Stimulated activated CD4-positive, alpha-beta T cell treated with anti-CD3 and anti-CD28 coated beads, TNF-alpha, amount 100 ng/mL, for 24 hours (primary cell): ENCODE measurements around the gene RGS9.

ENCODE experiments used
- DNase-seq, 3 experiments: peaks; one replicate each; pipeline ENCODE4 v3.0.0-alpha.2; 2020; ENCODE audit warnings: low read depth in 3 of 3

Gene RGS9

DNA sequence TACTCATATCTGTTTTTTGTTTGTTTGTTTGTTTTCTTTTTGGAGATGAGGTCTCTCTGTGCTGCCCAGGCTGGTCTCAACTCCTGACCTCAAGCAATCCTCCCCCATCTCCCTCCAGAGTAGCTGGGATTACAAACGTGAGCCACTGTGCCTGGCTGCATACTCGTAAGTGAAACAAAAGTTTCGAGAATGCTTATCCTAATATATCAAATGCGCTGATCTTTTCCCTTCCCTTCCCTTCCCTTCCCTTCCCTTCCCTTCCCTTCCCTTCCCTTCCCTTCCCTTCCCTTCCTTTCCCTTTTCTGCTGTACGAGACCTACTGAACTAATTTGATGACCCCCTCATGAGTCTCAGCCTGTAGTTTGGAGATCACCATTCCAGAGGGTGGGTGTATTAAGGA, 122.1 kb downstream of the RGS9 start:
- DNase-seq, result no peak

DNA sequence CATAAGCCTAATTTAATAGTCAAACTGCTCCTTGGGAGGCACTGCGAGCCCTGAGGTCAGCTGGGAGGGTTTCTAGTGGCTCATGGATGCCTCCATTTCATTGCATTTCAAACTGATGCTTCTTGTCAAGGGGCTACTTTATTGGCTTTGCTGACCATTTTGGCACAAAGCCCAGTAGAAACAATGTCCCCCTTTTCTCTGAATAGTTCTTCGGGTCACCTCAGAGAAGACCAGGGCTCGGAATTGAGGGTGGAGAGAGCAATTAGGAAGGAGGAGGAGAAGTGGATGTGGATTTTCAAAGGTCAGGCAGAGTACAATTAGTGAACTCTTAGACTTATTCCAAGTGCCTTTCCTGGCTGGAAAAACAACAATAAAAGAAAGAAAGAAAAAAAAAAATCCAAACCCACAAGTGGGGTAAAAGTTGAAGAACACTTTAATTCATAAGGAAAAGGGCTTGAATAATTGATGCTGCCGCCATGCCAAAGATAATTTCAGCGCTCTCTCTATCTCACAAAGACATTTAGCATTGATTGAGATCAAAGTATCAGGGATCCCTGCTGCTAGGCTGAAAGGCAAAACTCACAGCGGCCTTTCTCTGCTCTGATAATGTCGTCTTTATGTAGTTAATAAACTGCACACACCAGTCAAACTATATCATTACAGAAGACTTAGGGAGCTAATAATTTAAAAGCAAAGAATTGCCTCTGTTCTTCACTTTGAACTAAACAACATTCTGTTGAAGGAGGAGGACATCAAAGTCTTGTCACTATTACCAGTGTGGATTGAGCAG, 122.7 kb downstream of the RGS9 start:
- no peak for DNase-seq

DNA sequence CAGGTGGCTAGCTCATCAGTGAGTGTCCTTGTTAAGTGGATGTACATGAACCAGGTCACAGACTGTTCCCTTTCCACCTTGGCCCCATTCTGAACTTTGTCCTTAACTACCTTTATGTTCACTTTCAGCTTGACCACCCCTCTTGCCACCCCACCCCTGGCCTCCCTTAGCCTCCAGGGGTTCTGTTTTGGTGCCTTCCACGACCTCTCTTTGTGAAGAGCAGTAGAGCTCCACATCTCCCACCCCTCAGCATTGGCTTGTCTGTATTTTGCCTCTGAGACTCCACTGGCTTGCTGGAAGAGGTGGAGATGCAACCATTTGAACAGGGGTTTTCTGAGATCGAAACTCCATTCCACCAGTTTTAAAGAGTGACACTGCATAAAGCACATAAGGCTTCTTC, 123.5 kb downstream of the RGS9 start:
- no peak for DNase-seq

DNA sequence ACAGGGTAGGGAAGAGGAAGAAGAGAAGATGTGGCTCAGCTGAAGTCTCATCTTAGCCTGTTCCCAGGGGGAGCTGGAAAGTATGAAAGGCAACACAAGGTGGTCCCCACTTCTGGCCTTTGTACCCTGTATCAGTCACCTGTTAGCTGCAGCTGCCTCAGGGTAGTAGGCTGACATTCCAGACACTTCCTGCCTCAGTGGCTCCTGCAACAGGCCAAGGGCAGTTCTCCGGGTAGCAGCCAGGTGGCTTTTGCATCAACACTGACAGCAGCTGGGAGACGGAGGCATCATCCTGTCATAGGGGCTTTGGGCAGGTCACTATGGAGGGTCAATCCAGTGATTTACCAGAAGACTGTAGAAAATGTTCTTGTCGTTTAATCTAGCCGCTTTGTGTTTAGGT, 124.0 kb downstream of the RGS9 start:
- no peak for DNase-seq

DNA sequence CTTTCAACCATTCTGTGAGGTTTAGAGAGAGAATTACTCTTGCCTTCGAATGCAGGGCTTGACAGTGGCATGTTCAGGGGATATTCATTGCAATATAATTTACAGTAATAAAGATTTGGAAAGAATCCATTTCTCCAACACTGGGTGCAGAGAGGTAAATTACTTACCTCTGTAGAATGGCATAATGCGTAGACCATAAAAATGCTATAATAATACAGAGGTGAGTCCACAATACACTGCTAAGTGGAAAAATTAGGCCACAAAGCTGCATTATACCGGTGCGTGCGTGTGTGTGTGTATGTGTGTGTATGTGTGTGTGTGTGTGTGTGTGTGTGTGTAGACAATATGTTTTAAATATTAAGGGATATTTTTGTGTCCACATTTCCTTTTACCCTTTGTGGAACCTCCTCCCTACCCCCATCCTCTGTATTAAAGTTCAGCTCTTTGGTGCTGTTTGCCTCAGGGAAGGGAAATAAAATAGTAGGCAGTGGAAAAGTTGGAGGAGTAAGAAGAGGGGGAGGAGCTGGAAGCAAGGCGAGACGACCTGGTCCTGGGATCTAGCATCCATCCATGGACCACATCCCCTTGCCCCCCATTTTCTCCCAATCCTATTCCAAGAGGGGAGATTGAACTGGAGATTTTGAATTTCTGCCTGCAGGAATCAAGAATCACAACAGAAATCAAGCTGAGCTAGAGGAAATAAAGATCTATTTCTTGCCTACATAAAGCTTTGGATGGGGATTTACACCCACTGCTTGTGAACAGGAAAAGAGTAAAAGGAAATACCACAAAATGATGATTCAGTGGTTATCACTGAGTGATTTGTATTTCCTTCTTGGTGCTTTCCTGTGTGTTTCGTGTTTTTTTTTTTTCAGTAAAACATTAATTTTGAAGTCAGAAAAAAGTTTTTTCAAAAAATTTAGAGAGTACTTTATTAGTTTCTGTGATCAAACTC, 124.8 kb downstream of the RGS9 start:
- DNase-seq, result no peak

DNA sequence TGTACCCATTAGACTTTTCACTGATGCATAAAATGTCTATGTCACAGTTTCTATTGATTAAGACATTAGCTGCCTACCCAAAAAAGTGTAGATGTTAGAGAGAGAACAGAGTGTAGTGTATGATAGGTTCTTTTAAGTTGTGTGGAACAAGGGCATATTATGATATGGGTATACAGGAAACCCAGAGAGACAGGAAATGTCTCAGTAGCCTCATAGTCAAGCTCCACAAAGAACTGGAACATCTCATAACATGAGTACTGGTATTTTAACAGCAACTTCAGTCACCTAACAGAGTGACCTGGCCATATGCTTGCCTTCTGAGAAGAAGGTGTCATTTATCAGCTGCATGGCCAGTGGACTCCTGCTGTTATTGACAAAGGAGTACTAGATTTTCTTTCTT, 128.1 kb downstream of the RGS9 start:
- no peak for DNase-seq

DNA sequence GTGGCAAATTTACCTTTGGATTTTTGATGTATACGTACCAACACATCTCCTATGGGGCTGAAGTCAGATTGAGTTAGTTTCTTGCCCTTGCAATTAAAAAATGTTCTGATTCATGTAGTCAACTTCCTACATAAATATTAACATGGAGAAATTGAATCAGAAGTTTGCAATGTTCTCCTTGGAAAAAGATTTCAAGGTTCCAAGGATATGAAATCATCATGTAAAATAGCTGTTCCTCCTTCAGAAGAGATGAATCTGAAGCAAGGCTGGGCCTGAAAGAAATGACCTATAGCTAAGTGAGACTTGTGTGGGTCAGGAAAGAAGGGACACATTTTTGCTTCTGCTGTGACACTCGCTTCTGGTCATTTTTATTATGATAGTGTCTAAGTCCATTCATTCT, 131.7 kb downstream of the RGS9 start:
- no peak for DNase-seq

DNA sequence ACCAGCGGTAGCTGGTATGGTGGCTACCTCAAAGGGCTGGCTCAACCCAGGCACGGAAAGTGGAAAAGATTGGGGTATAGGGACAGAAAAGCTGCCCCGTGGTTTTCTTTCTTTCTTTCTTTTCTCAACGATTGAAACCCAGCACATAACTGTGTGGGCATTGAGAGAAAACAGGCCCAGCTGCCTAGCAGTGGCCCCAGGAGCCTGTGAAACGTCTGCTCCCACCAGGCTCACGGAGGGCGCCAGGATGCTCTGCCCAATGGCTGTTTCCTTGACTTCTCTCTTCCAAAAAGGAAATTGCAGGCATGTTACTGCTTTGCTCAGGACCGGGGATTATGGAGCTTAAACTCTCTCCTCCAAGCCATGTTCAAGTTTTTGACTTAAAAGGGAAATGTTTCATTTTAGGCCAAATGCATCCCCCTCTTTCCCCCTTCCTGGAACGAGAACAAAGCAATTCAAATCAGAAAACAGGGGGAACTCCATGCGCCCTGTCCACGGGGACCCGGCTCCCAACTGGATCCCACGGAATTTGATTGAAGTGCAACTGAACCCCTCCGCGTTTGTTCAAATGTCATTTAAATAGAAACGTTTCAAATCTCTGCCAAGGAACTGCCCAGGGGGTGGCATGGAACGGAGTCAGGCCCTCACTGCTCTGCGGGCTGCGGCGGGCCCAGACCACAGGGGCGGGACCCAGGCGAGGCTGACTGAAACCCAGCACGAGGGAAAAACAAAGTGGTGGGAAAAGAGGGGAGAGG, 133.5 kb downstream of the RGS9 start:
- no peak for DNase-seq

DNA sequence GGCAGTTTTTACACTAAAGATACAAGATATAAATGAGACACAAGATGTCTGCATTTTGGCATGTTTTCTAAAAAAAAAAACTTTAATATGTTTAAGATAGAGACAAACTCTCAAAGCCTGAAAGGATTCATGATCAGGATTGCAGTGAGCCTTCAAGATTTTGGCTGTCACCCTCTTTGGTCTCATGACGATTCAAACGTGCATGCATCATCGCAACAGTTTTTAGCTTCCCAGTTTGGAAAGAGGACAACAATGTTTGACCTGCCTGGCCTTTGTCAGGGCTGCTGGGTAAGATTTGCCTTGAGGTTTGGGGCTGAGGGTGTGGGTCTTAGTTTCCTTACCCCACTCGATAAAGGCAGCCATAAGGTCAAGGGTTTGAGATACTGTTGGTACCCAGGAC, 134.1 kb downstream of the RGS9 start:
- no peak for DNase-seq
